Lower lobe of right lung (tissue), 2 donors: ENCODE results near the gene RTRAF. TPM values are rescaled to one million over a fixed set of nuclear protein-coding genes. Genes with fewer than 3 reads are reported as not detected.

Experiments used
- ATAC-seq, 2 donors: fragments of 200-7000 bp; cut with Tn5 transposase; one replicate each; pipeline ENCODE4 v1.9.1; 2020 to 2022; ENCODE audit warnings: mild to moderate bottlenecking in 2 of 2, moderate library complexity in 2 of 2
- DNase-seq: peaks from one replicate; pipeline ENCODE4 v3.0.0-alpha.2; 2020
- H3K27ac ChIP-seq: fragments of 200-600 bp; one replicate; pipeline ENCODE4 v1.8.0; 2022
- H3K27me3 ChIP-seq: fragments of 200-600 bp; one replicate; pipeline ENCODE4 v1.8.0; 2022; ENCODE audit warnings: low read depth
- H3K36me3 ChIP-seq: fragments of 200-600 bp; one replicate; pipeline ENCODE4 v1.8.0; 2022; ENCODE audit warnings: mild to moderate bottlenecking
- H3K4me1 ChIP-seq: fragments of 200-600 bp; one replicate; pipeline ENCODE4 v1.8.0; 2022
- H3K4me3 ChIP-seq: fragments of 200-600 bp; one replicate; pipeline ENCODE4 v1.8.0; 2022; ENCODE audit warnings: mild to moderate bottlenecking
- H3K9me3 ChIP-seq: fragments of 200-600 bp; one replicate; pipeline ENCODE4 v1.8.0; 2022
- intact Hi-C: fragments of 100-400 bp; cut with DNase I; formaldehyde crosslinking; loops from one replicate; pipeline ENCODE4 v1.11.0; 2022
- total RNA-seq: library from RNA; stranded (reverse); fragmentation: NEBNext Ultra II Directional; extraction: Animal tissue kit (Norgen Biotek cat#: 25700); gene quantifications from one replicate; pipeline ENCODE4 v1.2.1, GENCODE V29; 2021
- TF ChIP-seq, protein P1 (sequence below): fragments of 200-600 bp; IDR thresholded peaks from one replicate; pipeline ENCODE4 v1.8.0; 2022; ENCODE audit warnings: antibody characterized with exemption, mild to moderate bottlenecking
- donor health status: DM: no; HTN: yes; CAD: no; lungs with severe emphysema.

Gene RTRAF
- total RNA-seq, 1 donor from 2014 or later = 124 TPM

GRCh38 chr14:52044791-52045522 is 55.6 kb downstream of the RTRAF start:
- Histone ChIP-seq H3K4me3 (no peak overlapping the region), H3K27ac (no peak overlapping the region), H3K36me3 (peaks cover 9% of the 10 kb centered on the region), H3K27me3 (no peaks in the 10 kb centered on the region), H3K4me1 (peaks cover 7% of the 10 kb centered on the region), H3K9me3 (no peaks in the 10 kb centered on the region)
- TF ChIP-seq, protein P1, sequence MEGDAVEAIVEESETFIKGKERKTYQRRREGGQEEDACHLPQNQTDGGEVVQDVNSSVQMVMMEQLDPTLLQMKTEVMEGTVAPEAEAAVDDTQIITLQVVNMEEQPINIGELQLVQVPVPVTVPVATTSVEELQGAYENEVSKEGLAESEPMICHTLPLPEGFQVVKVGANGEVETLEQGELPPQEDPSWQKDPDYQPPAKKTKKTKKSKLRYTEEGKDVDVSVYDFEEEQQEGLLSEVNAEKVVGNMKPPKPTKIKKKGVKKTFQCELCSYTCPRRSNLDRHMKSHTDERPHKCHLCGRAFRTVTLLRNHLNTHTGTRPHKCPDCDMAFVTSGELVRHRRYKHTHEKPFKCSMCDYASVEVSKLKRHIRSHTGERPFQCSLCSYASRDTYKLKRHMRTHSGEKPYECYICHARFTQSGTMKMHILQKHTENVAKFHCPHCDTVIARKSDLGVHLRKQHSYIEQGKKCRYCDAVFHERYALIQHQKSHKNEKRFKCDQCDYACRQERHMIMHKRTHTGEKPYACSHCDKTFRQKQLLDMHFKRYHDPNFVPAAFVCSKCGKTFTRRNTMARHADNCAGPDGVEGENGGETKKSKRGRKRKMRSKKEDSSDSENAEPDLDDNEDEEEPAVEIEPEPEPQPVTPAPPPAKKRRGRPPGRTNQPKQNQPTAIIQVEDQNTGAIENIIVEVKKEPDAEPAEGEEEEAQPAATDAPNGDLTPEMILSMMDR = no peak
- no peak for DNase-seq
- intact Hi-C loops = no loop called here
- peak in 1 of 2 donors; percentile 57 for ATAC-seq

GRCh38 chr14:52046376-52046917 is 57.1 kb downstream of the RTRAF start:
- Histone ChIP-seq H3K4me3 (no peak overlapping the region), H3K27me3 (no peaks in the 10 kb centered on the region), H3K27ac (no peak overlapping the region), H3K4me1 (peaks cover 9% of the 10 kb centered on the region), H3K36me3 (peaks cover 3% of the 10 kb centered on the region), H3K9me3 (no peaks in the 10 kb centered on the region)
- intact Hi-C loops = no loop called here
- ATAC-seq (no peak), DNase-seq (no peak)
- TF ChIP-seq, protein P1 = no peak

GRCh38 chr14:52048116-52048515 is 58.8 kb downstream of the RTRAF start:
- no peak for ATAC-seq
- Histone ChIP-seq H3K9me3 (no peaks in the 10 kb centered on the region), H3K36me3 (no peaks in the 10 kb centered on the region), H3K27me3 (no peaks in the 10 kb centered on the region), H3K27ac (no peak overlapping the region), H3K4me3 (no peak overlapping the region), H3K4me1 (peaks cover 11% of the 10 kb centered on the region)
- TF ChIP-seq, protein P1 = no peak
- intact Hi-C loops = no loop called here
- DNase-seq = no peak

DNA sequence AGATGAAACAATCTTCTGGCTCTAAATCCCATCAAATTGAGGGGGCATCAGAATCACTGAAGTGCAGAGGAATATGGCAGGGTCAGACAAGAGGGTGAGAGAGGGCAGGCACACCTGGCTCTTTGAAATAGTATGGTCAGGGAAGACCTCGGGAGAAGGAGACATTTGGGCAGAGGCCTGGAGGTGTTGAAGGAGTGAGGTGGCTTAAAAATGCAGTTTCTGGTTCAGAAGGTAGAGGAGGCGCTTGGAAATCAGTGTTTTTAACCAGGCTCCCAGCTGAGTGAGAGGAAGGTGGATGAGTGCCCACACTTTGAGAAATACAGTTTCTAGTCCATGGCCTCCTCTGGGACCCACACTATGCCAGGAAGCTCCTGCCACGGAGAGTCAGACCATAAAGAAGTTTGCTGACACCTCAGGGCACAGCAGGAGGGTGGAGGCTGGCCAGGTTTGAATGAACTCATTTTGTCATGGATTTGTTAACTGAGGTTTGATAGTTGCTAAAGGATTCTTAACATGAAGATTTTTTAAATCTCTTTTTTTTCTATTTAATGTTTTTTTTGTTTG is 59.4 kb downstream of the RTRAF start:
- H3K4me3 ChIP-seq = no peak overlapping the region
- H3K27ac ChIP-seq = no peak overlapping the region
- no peaks in the 10 kb centered on the region for H3K27me3 ChIP-seq
- TF ChIP-seq, protein P1 = no peak
- H3K36me3 ChIP-seq = no peaks in the 10 kb centered on the region
- intact Hi-C loops = no loop called here
- ATAC-seq (no peak), DNase-seq (no peak)
- H3K9me3 ChIP-seq = no peaks in the 10 kb centered on the region
- peaks cover 8% of the 10 kb centered on the region for H3K4me1 ChIP-seq

DNA sequence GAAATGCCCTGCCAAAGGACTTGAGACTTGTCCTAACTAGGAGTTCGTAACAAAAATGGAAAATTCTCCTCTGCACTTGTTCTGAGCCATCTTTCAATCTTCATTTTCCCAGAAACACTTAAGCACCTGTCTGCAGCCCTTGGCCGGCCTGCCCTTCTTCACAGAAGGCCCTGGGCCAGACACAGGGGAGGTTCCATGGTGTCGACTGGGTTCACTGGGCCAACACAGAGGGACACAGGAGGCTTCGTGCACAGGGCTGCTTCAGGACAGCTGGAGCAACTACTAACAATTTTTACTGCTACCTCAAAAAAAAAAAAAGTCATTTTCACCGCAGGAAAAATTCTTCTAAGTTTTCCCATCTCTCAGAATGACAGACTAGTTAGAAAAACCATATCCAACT is 59.9 kb downstream of the RTRAF start:
- H3K27ac ChIP-seq = no peak overlapping the region
- H3K27me3 ChIP-seq = no peaks in the 10 kb centered on the region
- TF ChIP-seq, protein P1 = no peak
- H3K36me3 ChIP-seq = no peaks in the 10 kb centered on the region
- H3K4me3 ChIP-seq = no peak overlapping the region
- intact Hi-C loops = no loop called here
- H3K4me1 ChIP-seq = peaks cover 8% of the 10 kb centered on the region
- ATAC-seq (no peak), DNase-seq (no peak)
- H3K9me3 ChIP-seq = no peaks in the 10 kb centered on the region
